Ureter (tissue), 1 donor: Measurements from ENCODE around the gene USP4. TPM values are rescaled to one million over a fixed set of nuclear protein-coding genes. Genes with fewer than 3 reads are reported as not detected.
"Not testable (repeated sequence)": the region's sequence is repeated elsewhere in the genome, so short reads cannot be mapped to it uniquely, and the experiment has no call there.

Experiments
- DNase-seq: peaks from one replicate; pipeline ENCODE4 v3.0.0-alpha.2; 2020; ENCODE audit warnings: low spot score
- total RNA-seq: library from RNA; stranded (reverse); gene quantifications from one replicate; pipeline ENCODE4 v1.2.4, GENCODE V29; 2023
- donor health status: DM: yes; HTN: yes; CAD: no.

USP4 gene
- total RNA-seq, 1 donor from 2014 or later: 93.3 TPM

DNA sequence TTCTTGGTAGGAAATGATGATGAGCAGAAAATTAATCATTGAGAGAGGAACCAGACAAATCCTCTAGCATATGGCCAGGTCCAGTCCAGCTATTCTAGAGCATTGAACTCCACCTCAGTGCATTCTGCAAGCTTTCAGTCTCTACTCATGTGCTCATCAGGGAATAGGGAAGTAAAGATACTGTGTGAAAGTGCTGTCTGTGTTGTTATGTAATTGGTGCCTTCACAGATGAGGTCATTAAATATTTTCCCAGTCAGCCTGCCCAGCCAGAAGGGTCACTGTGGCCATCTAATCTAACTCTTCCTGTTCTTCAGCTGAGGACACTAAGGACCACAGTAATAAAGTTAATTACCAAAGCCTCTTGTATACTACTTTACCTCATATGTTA, 91.0 kb downstream of the USP4 start:
- no peak for DNase-seq

DNA sequence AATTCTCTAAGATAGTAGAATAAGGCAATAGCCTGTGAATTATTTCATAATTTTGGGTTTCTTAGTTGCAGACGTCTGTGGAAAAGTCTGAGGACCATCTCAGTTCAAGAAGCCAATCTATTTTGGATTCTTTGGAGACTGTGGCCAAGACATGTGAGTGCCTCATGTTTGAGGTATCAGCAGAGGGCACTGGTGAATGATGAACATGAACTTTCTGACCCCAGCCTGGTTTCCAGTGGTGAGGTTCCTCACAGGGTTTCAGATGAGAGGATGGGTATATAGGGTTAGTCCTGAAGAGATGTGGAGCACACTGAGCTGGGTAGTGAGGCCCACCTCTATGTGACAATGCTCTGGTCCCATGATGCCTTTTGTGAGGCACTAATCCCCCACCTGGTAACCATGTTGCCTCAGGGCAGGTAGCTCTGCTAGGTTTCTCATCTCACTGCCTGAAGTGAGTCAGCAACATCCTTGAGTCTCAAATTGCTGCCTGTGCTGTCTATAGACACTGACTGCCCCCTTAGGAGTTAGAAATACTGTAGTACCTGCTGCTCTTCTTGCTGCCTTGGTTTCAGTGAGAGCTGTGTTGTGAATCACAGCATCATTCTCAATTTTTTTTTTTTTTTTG, 95.2 kb downstream of the USP4 start:
- DNase-seq: no peak

DNA sequence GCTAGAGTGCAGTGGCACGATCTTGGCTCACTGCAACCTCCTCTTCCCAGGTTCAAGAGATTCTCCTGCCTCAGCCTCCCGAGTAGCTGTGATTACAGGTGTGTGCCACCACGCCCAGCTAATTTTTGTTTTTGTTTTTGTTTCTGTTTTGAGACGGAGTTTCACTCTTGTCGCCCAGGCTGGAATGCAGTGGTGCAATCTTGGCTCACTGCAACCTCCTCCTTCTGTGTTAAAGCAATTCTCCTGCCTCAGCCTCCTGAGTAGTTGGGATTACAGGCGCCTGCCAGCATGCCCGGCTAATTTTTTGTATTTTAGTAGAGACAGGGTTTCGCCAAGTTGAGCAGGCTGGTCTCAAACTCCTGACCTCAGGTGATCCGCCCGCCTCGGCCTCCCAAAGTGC, 99.8 kb downstream of the USP4 start:
- DNase-seq: not testable (repeated sequence)

DNA sequence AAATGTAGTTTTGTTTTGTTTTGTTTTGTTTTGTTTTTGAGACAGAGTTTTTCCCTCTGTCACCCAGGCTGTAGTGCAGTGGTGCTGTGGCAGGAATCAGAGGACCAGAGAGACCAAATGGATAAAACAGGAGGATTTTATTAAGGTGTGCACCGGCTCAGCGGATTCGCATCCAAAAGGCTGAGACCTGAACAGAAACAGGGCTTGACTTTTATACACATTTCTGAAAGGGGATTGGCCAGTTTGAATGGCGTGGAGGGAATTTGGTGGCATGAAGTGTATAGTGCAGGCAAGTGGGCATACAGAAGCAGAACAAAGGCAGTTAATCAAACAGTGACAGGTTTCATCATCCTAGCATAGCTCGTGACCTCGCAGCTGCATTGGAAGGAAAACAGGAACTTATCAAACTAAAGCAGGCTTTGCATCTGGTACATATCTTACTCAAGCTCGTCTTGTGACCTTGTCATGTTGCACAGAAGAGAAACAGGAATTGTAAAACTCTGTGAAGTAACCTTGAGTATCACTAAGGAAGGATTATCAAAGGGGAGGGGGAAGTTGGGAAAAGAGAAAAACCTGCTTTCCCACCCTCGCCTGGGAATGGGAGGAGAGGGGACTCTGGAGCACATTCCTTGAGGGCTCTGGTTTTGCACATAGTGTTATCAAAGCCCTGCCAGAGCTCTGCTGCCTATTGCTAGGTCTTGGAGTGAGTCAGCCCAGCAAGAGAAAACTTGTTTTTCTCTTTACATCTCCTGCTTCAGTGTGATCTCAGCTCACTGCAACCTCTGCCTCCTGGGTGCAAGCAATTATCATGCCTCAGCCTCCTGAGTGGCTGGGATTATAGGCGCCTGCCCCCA, 101.4 kb downstream of the USP4 start:
- peak; percentile 54 for DNase-seq

DNA sequence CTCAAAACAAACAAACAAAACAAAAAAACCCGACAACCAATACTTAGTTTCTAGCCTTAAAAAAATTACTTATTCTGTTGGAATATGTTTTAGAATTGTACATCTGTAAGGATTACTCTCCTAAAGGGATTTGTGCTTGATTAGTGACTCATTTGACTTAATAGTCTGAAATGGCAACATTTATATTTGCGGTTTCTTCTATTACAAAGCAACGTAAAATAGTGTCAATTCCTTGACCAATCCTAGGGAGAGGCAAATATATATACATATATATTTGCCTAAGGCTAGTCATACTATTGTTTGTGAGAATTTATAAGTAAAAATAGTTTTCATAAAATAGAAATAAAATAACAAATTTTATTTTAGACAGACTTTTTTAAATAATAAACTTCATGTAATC, 102.5 kb downstream of the USP4 start:
- no peak for DNase-seq

DNA sequence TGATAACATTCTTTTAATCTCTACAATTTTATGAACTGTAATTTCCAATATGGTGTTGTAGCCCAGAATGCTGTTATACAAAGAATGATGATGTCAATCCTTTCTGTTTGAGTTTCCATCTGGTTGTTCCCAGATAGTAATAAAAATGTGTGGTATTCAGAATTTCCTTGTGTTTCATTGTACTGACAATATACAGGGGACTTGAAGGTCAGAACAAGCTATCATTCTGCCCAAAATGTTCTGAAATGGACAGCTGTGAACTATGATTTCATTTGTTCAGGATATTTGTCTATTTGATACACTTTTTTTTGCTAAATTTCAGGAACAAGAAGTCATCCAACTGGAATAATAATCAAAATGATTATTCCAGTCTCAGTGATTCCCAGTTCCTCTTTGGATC, 103.6 kb downstream of the USP4 start:
- DNase-seq: no peak

DNA sequence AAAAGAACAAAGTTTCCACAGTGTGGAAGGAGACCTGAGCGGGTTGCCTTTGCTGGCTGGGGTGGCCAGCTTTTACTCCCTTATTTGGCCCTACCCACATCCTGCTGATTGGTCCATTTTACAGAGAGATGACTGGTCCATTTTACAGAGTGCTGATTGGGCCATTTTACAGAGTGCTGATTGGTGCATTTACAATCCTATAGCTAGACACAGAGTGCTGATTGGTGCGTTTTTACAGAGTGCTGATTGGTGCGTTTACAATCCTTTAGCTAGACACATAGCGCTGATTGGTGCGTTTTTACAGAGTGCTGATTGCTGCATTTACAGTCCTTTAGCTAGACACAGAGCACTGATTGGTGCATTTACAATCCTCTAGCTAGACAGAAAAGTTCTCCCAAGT, 111.0 kb downstream of the USP4 start:
- DNase-seq: not testable (repeated sequence)

Other genes with a start within 250 kb of the USP4 start
- 131 TPM for gene QRICH1, start 246.0 kb downstream of the USP4 start, total RNA-seq
- 355 TPM for gene QARS1, start 235.3 kb downstream of the USP4 start, total RNA-seq
- 69.3 TPM for gene USP19, start 219.2 kb downstream of the USP4 start, total RNA-seq
- 311 TPM for gene LAMB2, start 207.0 kb downstream of the USP4 start, total RNA-seq
- 32.1 TPM for gene CCDC71, start 173.7 kb downstream of the USP4 start, total RNA-seq
- gene KLHDC8B, start 168.5 kb downstream of the USP4 start, total RNA-seq: 36.5 TPM
- 8.9 TPM for gene C3orf62, start 62.8 kb downstream of the USP4 start, total RNA-seq
- gene GPX1, start 18.3 kb upstream of the USP4 start, total RNA-seq: 270 TPM
- gene RHOA, start 71.9 kb upstream of the USP4 start, total RNA-seq: 379 TPM
- 37.1 TPM for gene TCTA, start 72.4 kb upstream of the USP4 start, total RNA-seq
- 29.1 TPM for gene AMT, start 82.4 kb upstream of the USP4 start, total RNA-seq
- gene NICN1, start 89.3 kb upstream of the USP4 start, total RNA-seq: 27.4 TPM
- gene DAG1, start 130.2 kb upstream of the USP4 start, total RNA-seq: 94.0 TPM
- 2.4 TPM for gene BSN, start 214.4 kb upstream of the USP4 start, total RNA-seq